ENCODE data around the gene ANKRD9.

- TF ChIP-seq CTCF (IDR thresholded peaks at IDR 0.05), result no peak
- TF ChIP-seq POLR2A (IDR thresholded peaks at IDR 0.05), result no peak
- no peak for TF ChIP-seq EP300 (IDR thresholded peaks at IDR 0.05)
Observed at GRCh38 chr14:102544046-102544746, 34.6 kb upstream of the ANKRD9 start.

Data from sigmoid colon (tissue), 4 donors.